ENCODE results near the gene AKAP12.

Gene AKAP12

GRCh38 chr6:151285122-151285521, 45.4 kb downstream of the AKAP12 start:
- Mint-ChIP-seq H3K4me3 (peak overlapping the region in 2 of 3 experiments; percentile 3 to 30), H3K36me3 (ENCODE audit: low read depth) (peaks cover 15% of the 10 kb centered on the region), H3K27me3 (ENCODE audit: low read depth) (no peaks in the 10 kb centered on the region), H3K27ac (peak overlapping the region; percentile 82 to 90 (median 84)), H3K9me3 (no peaks in the 10 kb centered on the region), H3K4me1 (peaks cover 62% of the 10 kb centered on the region)
- TF ChIP-seq CTCF (IDR thresholded peaks at IDR 0.05; ENCODE audit: unreplicated experiment in 3 of 3) = no peak

- no peaks in the 10 kb centered on the region for H3K27me3 Mint-ChIP-seq (ENCODE audit: low read depth)
- H3K4me3 Mint-ChIP-seq = peak overlapping the region in 1 of 3 experiments; percentile 56
- no peak for TF ChIP-seq CTCF (IDR thresholded peaks at IDR 0.05; ENCODE audit: unreplicated experiment in 3 of 3)
- H3K36me3 Mint-ChIP-seq (ENCODE audit: low read depth) = peaks cover 15% of the 10 kb centered on the region
- H3K4me1 Mint-ChIP-seq = peaks cover 68% of the 10 kb centered on the region
- H3K27ac Mint-ChIP-seq = peak overlapping the region; percentile 83 to 89 (median 85)
- H3K9me3 Mint-ChIP-seq = no peaks in the 10 kb centered on the region
Measured at GRCh38 chr6:151286214-151286613, 46.4 kb downstream of the AKAP12 start.

- H3K27me3 Mint-ChIP-seq (ENCODE audit: low read depth) = no peaks in the 10 kb centered on the region
- no peak for TF ChIP-seq CTCF (IDR thresholded peaks at IDR 0.05; ENCODE audit: unreplicated experiment in 3 of 3)
- H3K4me1 Mint-ChIP-seq = peaks cover 77% of the 10 kb centered on the region
- H3K27ac Mint-ChIP-seq = peak overlapping the region; percentile 55 to 79 (median 55)
- H3K4me3 Mint-ChIP-seq = peak overlapping the region in 1 of 3 experiments; percentile 9
- no peaks in the 10 kb centered on the region for H3K9me3 Mint-ChIP-seq
- peaks cover 15% of the 10 kb centered on the region for H3K36me3 Mint-ChIP-seq (ENCODE audit: low read depth)
Measured at GRCh38 chr6:151288712-151289398, 49.1 kb downstream of the AKAP12 start.

GRCh38 chr6:151289399-151290007, 49.7 kb downstream of the AKAP12 start:
- no peaks in the 10 kb centered on the region for H3K9me3 Mint-ChIP-seq
- H3K27me3 Mint-ChIP-seq (ENCODE audit: low read depth) = no peaks in the 10 kb centered on the region
- no peak overlapping the region for H3K4me3 Mint-ChIP-seq
- H3K36me3 Mint-ChIP-seq (ENCODE audit: low read depth) = peaks cover 15% of the 10 kb centered on the region
- TF ChIP-seq CTCF (IDR thresholded peaks at IDR 0.05; ENCODE audit: unreplicated experiment in 3 of 3) = no peak
- peaks cover 74% of the 10 kb centered on the region for H3K4me1 Mint-ChIP-seq
- H3K27ac Mint-ChIP-seq = peak overlapping the region; percentile 55 to 79 (median 56)

- H3K27me3 Mint-ChIP-seq (ENCODE audit: low read depth) = no peaks in the 10 kb centered on the region
- no peaks in the 10 kb centered on the region for H3K9me3 Mint-ChIP-seq
- H3K4me3 Mint-ChIP-seq = no peak overlapping the region
- H3K4me1 Mint-ChIP-seq = peaks cover 77% of the 10 kb centered on the region
- H3K36me3 Mint-ChIP-seq (ENCODE audit: low read depth) = peaks cover 10% of the 10 kb centered on the region
- peak overlapping the region; percentile 71 to 78 (median 71) for H3K27ac Mint-ChIP-seq
- TF ChIP-seq CTCF (IDR thresholded peaks at IDR 0.05; ENCODE audit: unreplicated experiment in 3 of 3) = no peak
Measured at GRCh38 chr6:151290877-151291721, 51.3 kb downstream of the AKAP12 start.
